Epithelial cell of esophagus (primary cell): Measurements from ENCODE around the gene MKX.

Source experiments
- DNase-seq: peaks from one replicate; pipeline ENCODE4 v3.0.0; 2010; ENCODE audit warnings: low read depth
- H3K4me3 ChIP-seq: 2 replicates; pipeline ENCODE4 v1.5.1; 2011; ENCODE audit warnings: mild to moderate bottlenecking, low read length, control low read depth
- TF ChIP-seq, protein P1 (sequence below): IDR thresholded peaks from 2 replicates; pipeline ENCODE4 v1.5.1; 2011; ENCODE audit warnings: low read depth, mild to moderate bottlenecking, low read length, control low read depth, inconsistent platforms; ENCODE audit not compliant: insufficient read depth; ENCODE audit errors: missing control alignments

MKX gene

DNA sequence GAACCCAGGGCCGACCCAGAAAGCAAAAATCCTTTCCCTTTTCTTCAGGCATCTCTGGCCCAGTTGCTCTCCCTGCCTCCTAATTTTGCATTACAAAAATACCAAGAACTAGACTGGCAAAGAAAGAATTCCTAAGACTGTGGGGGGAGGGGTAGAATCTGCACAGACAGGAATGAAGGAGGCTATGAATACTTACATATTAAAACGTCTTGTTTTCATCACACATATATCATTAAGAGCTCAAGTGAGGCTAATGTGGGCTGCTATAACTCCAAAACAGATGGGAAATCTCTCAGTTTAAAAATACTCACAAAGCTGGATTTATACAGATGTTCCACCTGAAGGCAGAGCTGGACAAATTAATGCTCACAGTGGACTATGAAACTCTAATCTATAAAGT lies 29.2 kb upstream of the MKX start:
- H3K4me3 ChIP-seq = no peak overlapping the region
- no peak for DNase-seq
- TF ChIP-seq, protein P1, sequence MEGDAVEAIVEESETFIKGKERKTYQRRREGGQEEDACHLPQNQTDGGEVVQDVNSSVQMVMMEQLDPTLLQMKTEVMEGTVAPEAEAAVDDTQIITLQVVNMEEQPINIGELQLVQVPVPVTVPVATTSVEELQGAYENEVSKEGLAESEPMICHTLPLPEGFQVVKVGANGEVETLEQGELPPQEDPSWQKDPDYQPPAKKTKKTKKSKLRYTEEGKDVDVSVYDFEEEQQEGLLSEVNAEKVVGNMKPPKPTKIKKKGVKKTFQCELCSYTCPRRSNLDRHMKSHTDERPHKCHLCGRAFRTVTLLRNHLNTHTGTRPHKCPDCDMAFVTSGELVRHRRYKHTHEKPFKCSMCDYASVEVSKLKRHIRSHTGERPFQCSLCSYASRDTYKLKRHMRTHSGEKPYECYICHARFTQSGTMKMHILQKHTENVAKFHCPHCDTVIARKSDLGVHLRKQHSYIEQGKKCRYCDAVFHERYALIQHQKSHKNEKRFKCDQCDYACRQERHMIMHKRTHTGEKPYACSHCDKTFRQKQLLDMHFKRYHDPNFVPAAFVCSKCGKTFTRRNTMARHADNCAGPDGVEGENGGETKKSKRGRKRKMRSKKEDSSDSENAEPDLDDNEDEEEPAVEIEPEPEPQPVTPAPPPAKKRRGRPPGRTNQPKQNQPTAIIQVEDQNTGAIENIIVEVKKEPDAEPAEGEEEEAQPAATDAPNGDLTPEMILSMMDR = no peak

DNA sequence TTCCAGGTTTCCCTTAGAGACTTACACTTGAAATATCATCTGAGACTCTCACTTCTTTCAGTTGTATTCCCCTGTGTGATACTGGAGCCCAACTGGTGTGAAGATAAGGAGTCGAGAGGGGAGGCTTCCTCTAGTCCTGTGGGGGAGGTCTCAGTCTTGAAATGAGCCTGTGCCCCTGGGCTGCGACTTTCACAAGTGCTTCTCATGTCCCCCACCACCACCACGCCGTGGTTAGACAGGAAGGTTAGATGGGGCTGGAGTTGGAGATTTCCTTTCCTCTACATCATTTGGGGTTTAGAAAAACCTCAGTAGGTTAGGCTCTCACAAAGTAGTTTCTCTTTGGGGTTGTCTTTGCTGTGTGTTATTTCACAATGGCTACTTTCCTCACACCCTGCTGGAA lies 25.6 kb upstream of the MKX start:
- no peak overlapping the region for H3K4me3 ChIP-seq
- no peak for DNase-seq
- TF ChIP-seq, protein P1 = no peak

DNA sequence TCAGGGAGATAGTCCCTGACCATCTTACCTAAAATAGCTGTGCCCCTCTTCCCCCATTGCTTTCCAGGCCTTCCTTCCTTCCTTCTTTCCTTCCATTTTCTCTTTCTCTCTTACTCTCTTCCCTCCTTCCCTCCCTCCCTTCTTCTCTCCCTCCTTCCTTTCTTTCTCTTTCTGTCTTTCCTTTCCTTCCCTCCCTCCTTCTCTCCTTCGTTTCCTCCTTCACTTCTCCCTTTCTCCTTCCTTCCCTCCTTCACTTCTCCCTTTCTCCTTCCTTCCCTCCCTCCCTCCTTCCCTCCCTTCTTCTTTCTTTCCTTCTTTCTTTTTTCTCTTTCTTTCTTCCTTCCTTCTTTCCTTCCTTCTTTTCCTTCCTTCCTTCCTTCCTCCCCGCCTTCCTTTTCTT lies 24.6 kb upstream of the MKX start:
- no peak for DNase-seq
- TF ChIP-seq, protein P1 = no peak
- no peak overlapping the region for H3K4me3 ChIP-seq

DNA sequence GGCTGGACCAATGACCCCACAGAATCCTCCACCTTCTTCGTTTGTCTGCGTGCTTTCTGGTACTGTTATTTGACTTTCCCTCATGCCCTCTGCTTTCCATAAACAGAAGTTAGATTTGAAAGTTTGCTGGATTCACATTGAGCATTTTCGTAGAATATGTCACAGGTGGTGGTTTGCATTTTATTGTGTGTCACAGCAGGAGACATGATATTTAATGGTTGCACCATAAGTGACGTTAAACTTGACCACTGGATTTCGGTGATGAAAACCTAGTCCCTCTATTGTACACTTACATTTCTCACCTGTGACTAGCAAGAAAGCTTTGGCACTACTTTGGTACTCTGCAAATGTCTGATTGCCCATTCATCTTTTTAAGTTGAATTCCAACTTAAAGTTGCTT lies 15.2 kb upstream of the MKX start:
- no peak for DNase-seq
- TF ChIP-seq, protein P1 = no peak
- H3K4me3 ChIP-seq = no peak overlapping the region

DNA sequence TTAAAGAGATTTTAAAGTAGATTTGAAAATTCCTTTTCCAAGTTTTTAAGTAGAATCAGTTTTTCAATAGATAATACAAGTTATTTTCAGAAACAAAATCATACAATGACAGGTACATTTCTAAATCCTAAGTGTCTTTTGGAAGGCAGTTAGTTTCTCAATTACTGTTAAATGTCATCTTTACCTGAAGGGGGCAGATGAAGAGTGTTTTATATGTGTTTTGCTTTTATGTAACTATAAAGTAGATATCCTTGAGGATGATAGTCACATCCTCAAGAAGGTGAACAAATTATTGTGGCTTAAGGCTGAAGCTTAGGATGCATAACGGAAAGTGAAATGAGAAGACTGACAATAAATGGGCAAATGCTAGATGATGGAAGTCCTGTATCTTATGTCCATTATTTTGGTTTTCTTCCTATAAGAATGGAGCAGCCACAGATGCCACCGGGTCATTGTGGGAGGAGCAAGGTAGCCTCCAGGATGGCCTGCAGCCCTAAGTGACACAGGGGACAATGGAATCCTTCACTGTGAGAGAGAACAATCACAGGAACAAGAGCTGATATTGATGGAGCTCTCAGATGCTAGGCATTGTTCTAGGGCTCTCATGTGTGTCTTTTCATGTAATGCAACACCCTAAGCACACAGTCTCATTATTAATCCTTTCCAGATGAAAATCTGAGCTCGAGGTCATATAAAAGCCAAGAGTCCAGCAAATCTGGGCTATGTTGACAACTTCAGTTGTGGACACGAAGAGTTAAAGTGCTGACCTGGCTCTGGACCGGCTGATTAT lies 14.1 kb upstream of the MKX start:
- DNase-seq = no peak
- TF ChIP-seq, protein P1 = no peak
- H3K4me3 ChIP-seq = no peak overlapping the region

DNA sequence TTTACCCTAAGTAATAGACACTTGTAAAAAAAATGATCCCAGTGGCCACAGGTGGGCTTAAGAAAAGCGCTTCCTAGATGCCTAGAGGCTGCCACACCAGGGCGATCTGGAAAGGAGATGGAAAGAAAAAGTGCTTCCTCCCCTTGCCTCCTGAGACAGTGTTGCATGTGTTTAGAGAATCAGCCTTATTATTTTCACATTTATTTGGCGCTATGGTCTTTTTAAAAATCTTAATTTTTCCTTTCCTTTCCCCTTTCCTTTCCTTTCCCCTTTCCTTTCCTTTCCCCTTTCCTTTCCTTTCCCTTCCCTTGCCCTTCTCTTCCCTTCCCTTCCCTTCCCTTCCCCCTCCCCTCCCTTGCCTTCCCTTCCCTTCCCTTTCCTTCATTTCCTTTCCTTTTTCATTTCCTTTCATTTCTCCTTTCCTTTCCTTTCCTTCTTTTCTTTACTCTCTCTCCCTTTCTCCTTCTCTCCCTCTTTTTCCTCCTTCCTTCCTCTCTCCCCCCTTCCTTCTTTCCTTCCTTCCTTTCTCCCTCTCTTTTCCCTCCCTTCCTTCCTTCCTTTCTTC lies 7.1 kb upstream of the MKX start:
- DNase-seq = no peak
- no peak overlapping the region for H3K4me3 ChIP-seq
- TF ChIP-seq, protein P1 = no peak

DNA sequence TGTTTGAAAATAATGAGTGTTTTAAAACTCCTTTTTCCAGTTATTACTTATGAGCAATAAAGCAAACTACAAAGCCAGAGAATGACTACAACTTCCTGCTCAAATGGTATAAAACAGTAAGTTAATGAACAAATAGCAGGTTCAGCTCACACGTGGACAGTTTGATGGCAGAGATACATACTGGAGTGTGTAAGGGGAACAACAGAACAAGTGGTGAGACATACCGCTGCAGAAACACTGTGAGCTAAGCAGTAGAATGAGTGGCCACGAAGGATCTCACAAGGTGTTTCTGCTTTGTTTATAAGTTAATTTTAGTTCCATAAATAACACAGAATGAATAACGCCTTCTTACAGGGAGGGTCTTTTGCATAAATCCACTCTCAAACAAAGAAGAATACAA lies 3.0 kb upstream of the MKX start:
- TF ChIP-seq, protein P1 = no peak
- no peak overlapping the region for H3K4me3 ChIP-seq
- DNase-seq = no peak
